ENCODE data around the gene MYLK4.

- TF ChIP-seq CTCF (IDR thresholded peaks at IDR 0.05; ENCODE audit: insufficient read depth, low read depth, low read length) = no peak
- no peak for TF ChIP-seq EZH2 (IDR thresholded peaks at IDR 0.05; ENCODE audit: insufficient read depth, low read length)
Measured at GRCh38 chr6:2737885-2738284, 12.8 kb downstream of the MYLK4 start.

Measured in astrocyte (in vitro differentiated cells and primary cell).